HG02938 (cell line): ENCODE measurements around the gene RAB39B.

Experiments
- ATAC-seq: cut with Tn5 transposase; IDR thresholded peaks from one replicate; pipeline ENCODE4 v1.9.1; 2021; ENCODE audit warnings: mild to moderate bottlenecking, moderate library complexity; ENCODE audit not compliant: unreplicated experiment

The RAB39B gene

GRCh38 chrX:155216179-155216939 is 47.9 kb downstream of the RAB39B start, which contains the start of gene VBP1:
VBP1 (plus strand) TSS chrX:155216460; CDS start chrX:155216483, 23 bp downstream.
- ATAC-seq, result peak; percentile 97

- ATAC-seq, result peak; percentile 30
These were observed 48.7 kb downstream of the RAB39B start for GRCh38 chrX:155215443-155216178.

DNA sequence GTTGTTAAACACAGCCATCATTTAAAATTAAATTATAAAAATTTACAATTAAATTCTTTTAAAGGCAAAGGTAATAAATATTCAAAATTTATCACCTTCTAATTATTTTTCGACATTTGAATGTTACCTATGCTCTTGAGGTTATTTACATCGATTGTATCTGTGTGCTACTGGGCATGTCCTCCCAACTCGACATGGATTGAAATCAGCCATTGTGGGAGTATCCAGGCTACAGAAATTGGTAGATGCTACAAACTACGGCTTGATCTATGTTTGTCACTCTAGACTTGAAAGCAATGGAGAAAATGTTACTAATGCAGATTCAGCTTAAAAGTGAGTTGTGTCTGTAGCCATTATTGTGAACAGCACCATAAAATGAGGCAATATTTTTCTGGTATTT is 50.6 kb downstream of the RAB39B start:
- ATAC-seq, result no peak

DNA sequence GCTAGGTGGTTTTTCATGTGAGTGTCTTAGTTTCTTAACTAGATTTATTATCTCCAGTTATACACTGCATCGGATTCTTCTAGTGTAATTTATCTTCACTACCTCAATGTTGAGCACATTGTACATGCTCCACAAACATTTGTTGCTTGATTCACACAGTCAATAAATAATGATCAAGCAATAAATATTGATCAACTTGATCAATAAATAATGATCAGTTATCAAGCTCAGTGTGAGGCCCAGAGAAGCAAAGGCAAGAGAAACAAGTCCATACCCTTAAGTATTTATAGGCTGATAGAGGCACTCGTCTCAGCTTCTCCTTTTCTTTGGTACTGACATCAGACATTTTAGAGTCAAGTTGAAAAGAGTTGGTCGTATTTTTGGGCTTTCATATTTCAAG is 53.1 kb downstream of the RAB39B start:
- no peak for ATAC-seq
